Esophagus squamous epithelium (tissue), 4 donors: ENCODE data around the gene GTF2A1L.

ENCODE experiments used
- CTCF ChIP-seq, 6 experiments: fragments of 450-650 bp in 4 of 6; fragments of 200-600 bp in 2 of 6; sonication (generic) in 2 of 6; IDR thresholded peaks; one replicate each; pipeline ENCODE4 v1.5.1; 2016 to 2019; ENCODE audit warnings: antibody characterized with exemption in 6 of 6, mild to moderate bottlenecking in 4 of 6, moderate library complexity in 4 of 6
- POLR2A ChIP-seq, 4 donors: fragments of 450-650 bp; IDR thresholded peaks; one replicate each; pipeline ENCODE4 v1.6.1; 2017; ENCODE audit warnings: antibody characterized with exemption in 4 of 4, mild to moderate bottlenecking in 4 of 4, moderate library complexity in 3 of 4

GRCh38 chr2:48572816-48573215, 44.8 kb upstream of the GTF2A1L start:
- TF ChIP-seq CTCF (IDR thresholded peaks at IDR 0.05) (no peak), POLR2A (IDR thresholded peaks at IDR 0.05) (no peak)
